NB4 (cell line): Measurements from ENCODE around the gene CBFB.

Experiments
- CTCF ChIP-seq: IDR thresholded peaks from one replicate; pipeline ENCODE4 v1.5.1; 2012; ENCODE audit warnings: low read depth, low read length
- POLR2A ChIP-seq: IDR thresholded peaks from 2 replicates; pipeline ENCODE4 v1.6.1; 2011; ENCODE audit warnings: mild to moderate bottlenecking; ENCODE audit not compliant: insufficient read length; ENCODE audit errors: extremely low read depth
- TF ChIP-seq, protein P1 (sequence below): IDR thresholded peaks from 2 replicates; pipeline ENCODE4 v1.6.1; 2011; ENCODE audit warnings: low read depth, low read length

DNA sequence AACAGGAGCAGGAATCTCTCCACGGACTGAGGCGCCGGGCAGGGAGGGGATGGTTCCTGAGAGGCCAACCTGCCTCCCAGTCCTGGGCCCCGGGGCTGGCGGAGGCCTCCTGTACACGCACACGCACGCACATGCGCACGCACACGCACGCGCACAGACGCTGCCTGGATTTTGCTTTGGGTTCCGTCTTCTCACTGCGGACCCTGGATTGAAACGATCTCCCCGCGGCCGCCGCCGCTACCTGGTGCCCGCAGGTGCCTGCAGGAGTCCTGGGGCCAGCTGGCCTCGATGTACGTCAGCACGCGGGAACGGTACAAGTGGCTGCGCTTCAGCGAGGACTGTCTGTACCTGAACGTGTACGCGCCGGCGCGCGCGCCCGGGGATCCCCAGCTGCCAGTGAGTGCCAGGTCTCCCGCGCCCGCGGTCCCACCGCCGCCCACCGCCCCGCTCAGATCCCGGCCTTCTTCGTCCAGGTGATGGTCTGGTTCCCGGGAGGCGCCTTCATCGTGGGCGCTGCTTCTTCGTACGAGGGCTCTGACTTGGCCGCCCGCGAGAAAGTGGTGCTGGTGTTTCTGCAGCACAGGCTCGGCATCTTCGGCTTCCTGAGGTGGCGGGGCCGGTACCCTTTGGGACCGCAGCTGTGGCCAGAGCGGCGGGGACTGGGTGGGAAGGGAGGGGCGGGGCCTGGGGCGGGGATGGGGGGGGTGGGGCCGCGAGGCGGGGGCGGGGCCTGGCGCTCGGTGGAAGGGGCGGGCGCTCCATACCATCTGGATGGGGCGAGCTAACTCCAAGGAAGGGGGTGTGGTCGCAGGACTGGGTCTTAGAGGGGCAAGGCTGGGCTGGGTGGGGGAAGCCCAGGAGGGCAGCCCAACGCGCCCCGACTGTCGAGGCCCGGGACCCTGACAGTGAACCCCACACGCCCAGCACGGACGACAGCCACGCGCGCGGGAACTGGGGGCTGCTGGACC lies 28.3 kb upstream of the CBFB start:
- no peak for TF ChIP-seq POLR2A
- TF ChIP-seq CTCF: no peak
- TF ChIP-seq, protein P1, sequence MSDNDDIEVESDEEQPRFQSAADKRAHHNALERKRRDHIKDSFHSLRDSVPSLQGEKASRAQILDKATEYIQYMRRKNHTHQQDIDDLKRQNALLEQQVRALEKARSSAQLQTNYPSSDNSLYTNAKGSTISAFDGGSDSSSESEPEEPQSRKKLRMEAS: no peak
